ENCODE measurements around the gene C20orf173. TPM values are rescaled to one million over a fixed set of nuclear protein-coding genes. Genes with fewer than 3 reads are reported as not detected.

Gene C20orf173
- total RNA-seq, 2 experiments from 2014 or later: not detected

- ChIA-PET CTCF (interaction anchor here (1.0 to 2.3 kb wide), 6 partner anchors 8 to 140 kb away, joined by 3 to 6 read pairs (median 4); no protein-coding TSS in a partner anchor), POLR2A (interaction anchor here (0.6 to 2.8 kb wide), 2 partner anchors 12 to 185 kb away, joined by 3 to 7 read pairs; no protein-coding TSS in a partner anchor)
- H3K27ac Mint-ChIP-seq: peak overlapping the region; percentile 46
- no peak overlapping the region for H3K4me3 Mint-ChIP-seq
- H3K27me3 Mint-ChIP-seq: no peaks in the 10 kb centered on the region
- H3K4me1 Mint-ChIP-seq (ENCODE audit: low read depth): peaks cover 4% of the 10 kb centered on the region
- DNase-seq (peak; percentile 32), ATAC-seq (no peak)
- H3K36me3 Mint-ChIP-seq (ENCODE audit: low read depth): peaks cover 26% of the 10 kb centered on the region
- H3K9me3 Mint-ChIP-seq: no peaks in the 10 kb centered on the region
- intact Hi-C loops (cut with micrococcal nuclease): no loop called here
- no peak for TF ChIP-seq CTCF (IDR thresholded peaks at IDR 0.05)
These were observed 50.5 kb downstream of the C20orf173 start for GRCh38 chr20:35478804-35479472.

Other genes with a start within 250 kb of the C20orf173 start
- 100 to 1,000 TPM; 132 to 144 TPM for gene EIF6, start 244.9 kb downstream of the C20orf173 start, total RNA-seq
- gene FAM83C, start 237.2 kb downstream of the C20orf173 start, total RNA-seq: not detected
- 10 to 100 TPM; 68.6 to 72.6 TPM for gene UQCC1, start 117.7 kb downstream of the C20orf173 start, total RNA-seq
- not detected for gene GDF5, start 91.4 kb downstream of the C20orf173 start, total RNA-seq
- 10 to 100 TPM; 56.0 to 60.3 TPM for gene CEP250, start 74.1 kb downstream of the C20orf173 start, total RNA-seq
- 10 to 100 TPM; 94.3 to 98.0 TPM for gene ERGIC3, start 12.4 kb upstream of the C20orf173 start, total RNA-seq
- 10 to 100 TPM; 11.5 to 11.8 TPM for gene SPAG4, start 86.2 kb upstream of the C20orf173 start, total RNA-seq
- 100 to 1,000 TPM; 308 to 324 TPM for gene CPNE1, start 135.2 kb upstream of the C20orf173 start, total RNA-seq
- 100 to 1,000 TPM; 111 to 114 TPM for gene RBM12, start 135.2 kb upstream of the C20orf173 start, total RNA-seq
- gene NFS1, start 169.7 kb upstream of the C20orf173 start, total RNA-seq: 10 to 100 TPM; 39.7 to 40.8 TPM
- 100 to 1,000 TPM; 146 to 148 TPM for gene ROMO1, start 169.8 kb upstream of the C20orf173 start, total RNA-seq
- gene RBM39, start 212.6 kb upstream of the C20orf173 start, total RNA-seq: 100 to 1,000 TPM; 317 to 321 TPM
- 10 to 100 TPM; 57.9 to 58.8 TPM for gene PHF20, start 242.4 kb upstream of the C20orf173 start, total RNA-seq